K562 (cell line): ENCODE measurements around the gene STT3A. TPM values are rescaled to one million over a fixed set of nuclear protein-coding genes. Genes with fewer than 3 reads are reported as not detected.

Experiments used
- BRD9 ChIP-seq: fragments of 450-650 bp; IDR thresholded peaks from 2 replicates; pipeline ENCODE4 v1.6.1; 2018; ENCODE audit warnings: low read depth; ENCODE audit not compliant: partially characterized antibody
- MEF2A ChIP-seq: IDR thresholded peaks from 2 replicates; pipeline ENCODE4 v1.6.1; 2011; ENCODE audit warnings: low read depth, mild to moderate bottlenecking, low read length, moderate library complexity; ENCODE audit not compliant: control insufficient read depth
- MTA2 ChIP-seq: fragments of 450-650 bp; IDR thresholded peaks from 2 replicates; pipeline ENCODE4 v1.6.1; 2016; ENCODE audit warnings: low read depth
- PHTF2 ChIP-seq: fragments of 250-450 bp; sonication (Bioruptor Pico); IDR thresholded peaks from 2 replicates; pipeline ENCODE4 v1.5.0; 2021; ENCODE audit warnings: mild to moderate bottlenecking
- ZNF143 ChIP-seq: sonication (generic); formaldehyde crosslinking; IDR thresholded peaks from 2 replicates; pipeline ENCODE4 v1.9.0; 2022; ENCODE audit warnings: mild to moderate bottlenecking, missing genetic modification reagents
- ZNF224 ChIP-seq: sonication (generic); formaldehyde crosslinking; IDR thresholded peaks from 2 replicates; pipeline ENCODE4 v1.8.0; 2022; ENCODE audit warnings: mild to moderate bottlenecking, missing genetic modification reagents
- ZNF324 ChIP-seq: fragments of 250-450 bp; sonication (Bioruptor Pico); IDR thresholded peaks from 2 replicates; pipeline ENCODE4 v1.4.0; 2020; ENCODE audit warnings: mild to moderate bottlenecking
- ZNF57 ChIP-seq: fragments of 450-650 bp; formaldehyde crosslinking; IDR thresholded peaks from 2 replicates; pipeline ENCODE4 v1.4.0; 2020; ENCODE audit warnings: mild to moderate bottlenecking, moderate library complexity
- polyA plus RNA-seq, 8 experiments: library from polyadenylated mRNA; depleted of rRNA in 4 of 8; stranded (reverse) in 5 of 8; unstranded in 3 of 8; fragments of >200 nt; fragmentation: Nextera tagmentation in 2 of 8; fragmentation: Illumina TruSeq in 1 of 8; extraction: Ambion mirVana in 2 of 8; extraction: Trizol in 1 of 8; gene quantifications; 2 replicates each; pipeline versions ENCODE4 v1.2.1 to v1.2.3, GENCODE V29; 2011 to 2014; ENCODE audit warnings: inconsistent platforms in 1 of 8, missing spikeins in 1 of 8
- total RNA-seq, 7 experiments: library from RNA; depleted of rRNA in 6 of 7; stranded (reverse); fragments of >200 nt in 6 of 7; fragmentation: Illumina TruSeq in 2 of 7; extraction: Trizol in 2 of 7; gene quantifications; 2 replicates each; pipeline versions ENCODE4 v1.2.1 to v1.2.3, GENCODE V29; 2011 to 2021; ENCODE audit warnings: low replicate concordance in 1 of 7
- TF ChIP-seq, protein P1 (sequence below), 2 experiments: fragments of 450-650 bp; formaldehyde crosslinking in 1 of 2; IDR thresholded peaks; 2 replicates each; pipeline versions ENCODE4 v1.4.0 to v1.6.1; 2014 to 2020; ENCODE audit warnings: mild to moderate bottlenecking in 2 of 2, borderline replicate concordance in 1 of 2, low read depth in 1 of 2
- TF ChIP-seq, protein P2 (sequence below): fragments of 450-650 bp; IDR thresholded peaks from 2 replicates; pipeline ENCODE4 v1.7.1; 2018; ENCODE audit warnings: mild to moderate bottlenecking, low read depth; ENCODE audit not compliant: partially characterized antibody
- TF ChIP-seq, protein P3 (sequence below): IDR thresholded peaks from 3 replicates; pipeline ENCODE4 v1.6.1; 2011; ENCODE audit warnings: borderline replicate concordance, mild to moderate bottlenecking, moderate library complexity; ENCODE audit not compliant: insufficient read length; ENCODE audit errors: extremely low read depth

STT3A gene
- total and polyA plus RNA-seq, 9 of the 15 experiments (the other 6 are each of a cell fraction or from before 2014, with no cell fraction given), result 70.7 to 330 (median 192) TPM

DNA sequence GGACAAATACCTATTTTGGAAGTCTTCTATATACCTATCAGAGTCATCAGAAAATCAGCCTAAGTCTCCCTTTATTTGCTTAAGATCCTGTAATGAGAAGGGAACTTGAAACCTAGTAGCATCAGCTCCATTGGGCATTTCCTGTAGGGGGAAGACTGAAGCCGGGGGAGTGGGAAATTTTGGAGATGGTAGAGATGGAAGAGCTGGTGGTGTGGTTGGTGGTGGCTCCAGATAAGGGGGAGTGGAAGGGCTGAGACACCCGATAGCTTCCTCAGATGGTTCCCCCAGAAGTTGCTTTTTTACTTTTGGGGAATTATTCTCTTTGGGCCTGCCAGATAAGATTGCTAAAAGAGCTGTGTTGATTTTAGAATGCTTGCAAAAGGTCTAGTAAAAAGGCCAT is 39.7 kb upstream of the STT3A start (continued):
- TF ChIP-seq, protein P1, sequence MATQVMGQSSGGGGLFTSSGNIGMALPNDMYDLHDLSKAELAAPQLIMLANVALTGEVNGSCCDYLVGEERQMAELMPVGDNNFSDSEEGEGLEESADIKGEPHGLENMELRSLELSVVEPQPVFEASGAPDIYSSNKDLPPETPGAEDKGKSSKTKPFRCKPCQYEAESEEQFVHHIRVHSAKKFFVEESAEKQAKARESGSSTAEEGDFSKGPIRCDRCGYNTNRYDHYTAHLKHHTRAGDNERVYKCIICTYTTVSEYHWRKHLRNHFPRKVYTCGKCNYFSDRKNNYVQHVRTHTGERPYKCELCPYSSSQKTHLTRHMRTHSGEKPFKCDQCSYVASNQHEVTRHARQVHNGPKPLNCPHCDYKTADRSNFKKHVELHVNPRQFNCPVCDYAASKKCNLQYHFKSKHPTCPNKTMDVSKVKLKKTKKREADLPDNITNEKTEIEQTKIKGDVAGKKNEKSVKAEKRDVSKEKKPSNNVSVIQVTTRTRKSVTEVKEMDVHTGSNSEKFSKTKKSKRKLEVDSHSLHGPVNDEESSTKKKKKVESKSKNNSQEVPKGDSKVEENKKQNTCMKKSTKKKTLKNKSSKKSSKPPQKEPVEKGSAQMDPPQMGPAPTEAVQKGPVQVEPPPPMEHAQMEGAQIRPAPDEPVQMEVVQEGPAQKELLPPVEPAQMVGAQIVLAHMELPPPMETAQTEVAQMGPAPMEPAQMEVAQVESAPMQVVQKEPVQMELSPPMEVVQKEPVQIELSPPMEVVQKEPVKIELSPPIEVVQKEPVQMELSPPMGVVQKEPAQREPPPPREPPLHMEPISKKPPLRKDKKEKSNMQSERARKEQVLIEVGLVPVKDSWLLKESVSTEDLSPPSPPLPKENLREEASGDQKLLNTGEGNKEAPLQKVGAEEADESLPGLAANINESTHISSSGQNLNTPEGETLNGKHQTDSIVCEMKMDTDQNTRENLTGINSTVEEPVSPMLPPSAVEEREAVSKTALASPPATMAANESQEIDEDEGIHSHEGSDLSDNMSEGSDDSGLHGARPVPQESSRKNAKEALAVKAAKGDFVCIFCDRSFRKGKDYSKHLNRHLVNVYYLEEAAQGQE (IDR thresholded peaks at IDR 0.05; ENCODE audit: borderline replicate concordance), result 0 out of 2 replicates have a peak, but pooled peaks have one; percentile 5
- TF ChIP-seq, protein P1 (CRISPR knock-in tag; IDR thresholded peaks at IDR 0.05; ENCODE audit: low read depth), result no peak
- TF ChIP-seq, protein P2, sequence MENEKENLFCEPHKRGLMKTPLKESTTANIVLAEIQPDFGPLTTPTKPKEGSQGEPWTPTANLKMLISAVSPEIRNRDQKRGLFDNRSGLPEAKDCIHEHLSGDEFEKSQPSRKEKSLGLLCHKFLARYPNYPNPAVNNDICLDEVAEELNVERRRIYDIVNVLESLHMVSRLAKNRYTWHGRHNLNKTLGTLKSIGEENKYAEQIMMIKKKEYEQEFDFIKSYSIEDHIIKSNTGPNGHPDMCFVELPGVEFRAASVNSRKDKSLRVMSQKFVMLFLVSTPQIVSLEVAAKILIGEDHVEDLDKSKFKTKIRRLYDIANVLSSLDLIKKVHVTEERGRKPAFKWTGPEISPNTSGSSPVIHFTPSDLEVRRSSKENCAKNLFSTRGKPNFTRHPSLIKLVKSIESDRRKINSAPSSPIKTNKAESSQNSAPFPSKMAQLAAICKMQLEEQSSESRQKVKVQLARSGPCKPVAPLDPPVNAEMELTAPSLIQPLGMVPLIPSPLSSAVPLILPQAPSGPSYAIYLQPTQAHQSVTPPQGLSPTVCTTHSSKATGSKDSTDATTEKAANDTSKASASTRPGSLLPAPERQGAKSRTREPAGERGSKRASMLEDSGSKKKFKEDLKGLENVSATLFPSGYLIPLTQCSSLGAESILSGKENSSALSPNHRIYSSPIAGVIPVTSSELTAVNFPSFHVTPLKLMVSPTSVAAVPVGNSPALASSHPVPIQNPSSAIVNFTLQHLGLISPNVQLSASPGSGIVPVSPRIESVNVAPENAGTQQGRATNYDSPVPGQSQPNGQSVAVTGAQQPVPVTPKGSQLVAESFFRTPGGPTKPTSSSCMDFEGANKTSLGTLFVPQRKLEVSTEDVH, result peak; percentile 63
- TF ChIP-seq BRD9 (peak; percentile 79), ZNF143 (CRISPR knock-in tag) (no peak), MEF2A (no peak), MTA2 (peak; percentile 97), ZNF57 (CRISPR knock-in tag) (no peak), ZNF224 (CRISPR knock-in tag) (no peak), ZNF324 (CRISPR knock-in tag) (no peak), PHTF2 (no peak)
- TF ChIP-seq, protein P3, sequence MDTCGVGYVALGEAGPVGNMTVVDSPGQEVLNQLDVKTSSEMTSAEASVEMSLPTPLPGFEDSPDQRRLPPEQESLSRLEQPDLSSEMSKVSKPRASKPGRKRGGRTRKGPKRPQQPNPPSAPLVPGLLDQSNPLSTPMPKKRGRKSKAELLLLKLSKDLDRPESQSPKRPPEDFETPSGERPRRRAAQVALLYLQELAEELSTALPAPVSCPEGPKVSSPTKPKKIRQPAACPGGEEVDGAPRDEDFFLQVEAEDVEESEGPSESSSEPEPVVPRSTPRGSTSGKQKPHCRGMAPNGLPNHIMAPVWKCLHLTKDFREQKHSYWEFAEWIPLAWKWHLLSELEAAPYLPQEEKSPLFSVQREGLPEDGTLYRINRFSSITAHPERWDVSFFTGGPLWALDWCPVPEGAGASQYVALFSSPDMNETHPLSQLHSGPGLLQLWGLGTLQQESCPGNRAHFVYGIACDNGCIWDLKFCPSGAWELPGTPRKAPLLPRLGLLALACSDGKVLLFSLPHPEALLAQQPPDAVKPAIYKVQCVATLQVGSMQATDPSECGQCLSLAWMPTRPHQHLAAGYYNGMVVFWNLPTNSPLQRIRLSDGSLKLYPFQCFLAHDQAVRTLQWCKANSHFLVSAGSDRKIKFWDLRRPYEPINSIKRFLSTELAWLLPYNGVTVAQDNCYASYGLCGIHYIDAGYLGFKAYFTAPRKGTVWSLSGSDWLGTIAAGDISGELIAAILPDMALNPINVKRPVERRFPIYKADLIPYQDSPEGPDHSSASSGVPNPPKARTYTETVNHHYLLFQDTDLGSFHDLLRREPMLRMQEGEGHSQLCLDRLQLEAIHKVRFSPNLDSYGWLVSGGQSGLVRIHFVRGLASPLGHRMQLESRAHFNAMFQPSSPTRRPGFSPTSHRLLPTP, result no peak
